IPS-18a (cell line): ENCODE results near the gene HSD17B13.

ENCODE experiments used
- H3K27ac ChIP-seq: one replicate; pipeline ENCODE4 v1.5.1; 2013; ENCODE audit warnings: low read length
- H3K27me3 ChIP-seq: one replicate; pipeline ENCODE4 v1.6.1; 2013; ENCODE audit warnings: mild to moderate bottlenecking, low read length; ENCODE audit not compliant: control insufficient read depth, insufficient read depth
- H3K36me3 ChIP-seq: one replicate; pipeline ENCODE4 v1.6.1; 2013; ENCODE audit warnings: low read depth, low read length; ENCODE audit not compliant: control insufficient read depth
- H3K4me1 ChIP-seq: one replicate; pipeline ENCODE4 v1.6.1; 2013; ENCODE audit warnings: low read depth, low read length; ENCODE audit not compliant: control insufficient read depth
- H3K4me3 ChIP-seq: one replicate; pipeline ENCODE4 v1.5.1; 2013; ENCODE audit warnings: low read length
- H3K9ac ChIP-seq: one replicate; pipeline ENCODE4 v1.6.1; 2013; ENCODE audit warnings: mild to moderate bottlenecking, low read length, moderate library complexity
- H3K9me3 ChIP-seq: one replicate; pipeline ENCODE4 v1.6.1; 2013; ENCODE audit warnings: low read depth, low read length; ENCODE audit not compliant: control insufficient read depth

The HSD17B13 gene

GRCh38 chr4:87260477-87260876 lies 62.2 kb downstream of the HSD17B13 start:
- Histone ChIP-seq H3K4me1 (no peaks in the 10 kb centered on the region), H3K36me3 (no peaks in the 10 kb centered on the region), H3K4me3 (no peak overlapping the region), H3K9me3 (no peaks in the 10 kb centered on the region), H3K9ac (no peak overlapping the region), H3K27me3 (no peaks in the 10 kb centered on the region), H3K27ac (no peak overlapping the region)

- no peaks in the 10 kb centered on the region for H3K9me3 ChIP-seq
- no peaks in the 10 kb centered on the region for H3K4me1 ChIP-seq
- H3K4me3 ChIP-seq: no peak overlapping the region
- no peak overlapping the region for H3K27ac ChIP-seq
- H3K36me3 ChIP-seq: no peaks in the 10 kb centered on the region
- H3K9ac ChIP-seq: no peak overlapping the region
- no peaks in the 10 kb centered on the region for H3K27me3 ChIP-seq
Observed at GRCh38 chr4:87258677-87259076, 64.0 kb downstream of the HSD17B13 start.

GRCh38 chr4:87257523-87257922 lies 65.2 kb downstream of the HSD17B13 start:
- H3K27me3 ChIP-seq: no peaks in the 10 kb centered on the region
- H3K9me3 ChIP-seq: no peaks in the 10 kb centered on the region
- H3K9ac ChIP-seq: no peak overlapping the region
- H3K36me3 ChIP-seq: no peaks in the 10 kb centered on the region
- no peak overlapping the region for H3K27ac ChIP-seq
- no peaks in the 10 kb centered on the region for H3K4me1 ChIP-seq
- no peak overlapping the region for H3K4me3 ChIP-seq

GRCh38 chr4:87255755-87256154 lies 66.9 kb downstream of the HSD17B13 start:
- Histone ChIP-seq H3K4me3 (no peak overlapping the region), H3K36me3 (no peaks in the 10 kb centered on the region), H3K9ac (no peak overlapping the region), H3K27me3 (no peaks in the 10 kb centered on the region), H3K27ac (no peak overlapping the region), H3K4me1 (no peaks in the 10 kb centered on the region), H3K9me3 (no peaks in the 10 kb centered on the region)
